ENCODE data around the gene ATP2C2. TPM values are rescaled to one million over a fixed set of nuclear protein-coding genes. Genes with fewer than 3 reads are reported as not detected.

ATP2C2 gene
- total RNA-seq, 4 donors from 2014 or later: 138 to 3,342 (median 155) TPM

DNA sequence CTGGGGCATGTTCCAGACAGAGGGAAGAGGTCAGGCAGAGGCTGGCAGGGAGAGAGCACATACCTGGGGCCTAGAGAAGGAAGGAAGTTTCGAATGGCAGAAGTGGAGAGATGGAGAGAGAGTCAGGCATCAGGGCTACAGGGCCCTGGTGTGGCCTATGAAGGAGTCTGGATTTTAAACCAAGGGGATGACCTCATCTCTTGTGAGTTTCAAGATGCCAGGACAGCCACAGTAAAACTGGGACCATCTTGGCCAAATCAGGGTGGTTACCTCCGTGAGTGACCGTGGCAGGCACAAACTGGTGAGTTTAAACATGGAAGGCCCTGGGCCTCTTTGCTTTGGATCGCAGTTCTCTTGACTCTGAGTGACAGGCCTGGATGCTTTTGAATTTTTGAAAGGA, 7.6 kb upstream of the ATP2C2 start:
- no peaks in the 10 kb centered on the region for H3K36me3 ChIP-seq

DNA sequence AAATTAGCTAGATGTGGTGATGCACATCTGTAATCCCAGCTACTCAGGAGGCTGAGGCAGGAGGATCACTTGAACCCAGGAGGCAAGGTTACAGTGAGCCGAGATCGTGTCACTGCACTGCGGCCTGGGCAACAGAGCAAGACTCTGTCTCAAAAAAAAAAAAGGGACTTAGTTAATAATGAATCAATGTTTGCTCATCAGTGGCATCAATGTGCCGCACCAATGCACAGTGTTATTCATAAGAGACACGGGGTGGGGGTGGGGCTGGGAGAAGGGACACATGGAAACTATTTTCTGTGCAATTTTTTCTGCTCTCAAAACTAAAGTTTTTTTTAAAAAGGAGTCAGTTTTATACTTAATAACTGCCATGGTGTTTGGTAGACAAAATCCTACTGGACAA, 6.8 kb upstream of the ATP2C2 start:
- 84 to 90% methylated on average over 3 to 5 of the region's 5 CpGs for WGBS, 2 donors (ENCODE audit: low coverage in 1 of 2)
- peak overlapping the region in 2 of 4 donors; percentile 56 to 77 for H3K27ac ChIP-seq
- TF ChIP-seq POLR2A (IDR thresholded peaks at IDR 0.05): no peak
- TF ChIP-seq EP300 (IDR thresholded peaks at IDR 0.05; ENCODE audit: low read depth): no peak
- TF ChIP-seq, protein P1, sequence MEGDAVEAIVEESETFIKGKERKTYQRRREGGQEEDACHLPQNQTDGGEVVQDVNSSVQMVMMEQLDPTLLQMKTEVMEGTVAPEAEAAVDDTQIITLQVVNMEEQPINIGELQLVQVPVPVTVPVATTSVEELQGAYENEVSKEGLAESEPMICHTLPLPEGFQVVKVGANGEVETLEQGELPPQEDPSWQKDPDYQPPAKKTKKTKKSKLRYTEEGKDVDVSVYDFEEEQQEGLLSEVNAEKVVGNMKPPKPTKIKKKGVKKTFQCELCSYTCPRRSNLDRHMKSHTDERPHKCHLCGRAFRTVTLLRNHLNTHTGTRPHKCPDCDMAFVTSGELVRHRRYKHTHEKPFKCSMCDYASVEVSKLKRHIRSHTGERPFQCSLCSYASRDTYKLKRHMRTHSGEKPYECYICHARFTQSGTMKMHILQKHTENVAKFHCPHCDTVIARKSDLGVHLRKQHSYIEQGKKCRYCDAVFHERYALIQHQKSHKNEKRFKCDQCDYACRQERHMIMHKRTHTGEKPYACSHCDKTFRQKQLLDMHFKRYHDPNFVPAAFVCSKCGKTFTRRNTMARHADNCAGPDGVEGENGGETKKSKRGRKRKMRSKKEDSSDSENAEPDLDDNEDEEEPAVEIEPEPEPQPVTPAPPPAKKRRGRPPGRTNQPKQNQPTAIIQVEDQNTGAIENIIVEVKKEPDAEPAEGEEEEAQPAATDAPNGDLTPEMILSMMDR (IDR thresholded peaks at IDR 0.05): no peak
- TF ChIP-seq POLR2AphosphoS5 (IDR thresholded peaks at IDR 0.05): no peak
- peaks cover 5 to 31% (median 23%) of the 10 kb centered on the region in 4 donors for H3K4me1 ChIP-seq
- no peaks in the 10 kb centered on the region for H3K9me3 ChIP-seq
- no peak for DNase-seq
- H3K27me3 ChIP-seq: peaks cover 3% of the 10 kb centered on the region
- in situ Hi-C loops (cut with MboI; ENCODE audit: low pct_ligation_motif_present in 1 of 4, low pct_unique_long_range_greater_than_20kb in 1 of 4, low sequenced_read_pairs in 3 of 4): no loop called here
- intact Hi-C loops (cut with DNase I; ENCODE audit: low total_unique reads): no loop called here
- no peak overlapping the region for H3K4me3 ChIP-seq
- no peaks in the 10 kb centered on the region for H3K36me3 ChIP-seq

More for the DNA sequence above, 7.6 kb upstream of the ATP2C2 start:
- in situ Hi-C loops (cut with MboI; ENCODE audit: low pct_ligation_motif_present in 1 of 4, low pct_unique_long_range_greater_than_20kb in 1 of 4, low sequenced_read_pairs in 3 of 4) (no loop called here), intact Hi-C loops (cut with DNase I; ENCODE audit: low total_unique reads) (no loop called here)
- no peak overlapping the region for H3K4me3 ChIP-seq
- no peak for DNase-seq
- WGBS, 2 donors (ENCODE audit: low coverage in 1 of 2): 66 to 67% methylated on average over 1 to 4 of the region's 4 CpGs
- TF ChIP-seq POLR2A (IDR thresholded peaks at IDR 0.05) (no peak), POLR2AphosphoS5 (IDR thresholded peaks at IDR 0.05) (no peak), EP300 (IDR thresholded peaks at IDR 0.05; ENCODE audit: low read depth) (no peak)
- TF ChIP-seq, protein P1 (IDR thresholded peaks at IDR 0.05): no peak
- no peaks in the 10 kb centered on the region for H3K9me3 ChIP-seq
- H3K4me1 ChIP-seq: peaks cover 5 to 37% (median 25%) of the 10 kb centered on the region in 4 donors
- no peak overlapping the region for H3K27ac ChIP-seq
- H3K27me3 ChIP-seq: no peaks in the 10 kb centered on the region

DNA sequence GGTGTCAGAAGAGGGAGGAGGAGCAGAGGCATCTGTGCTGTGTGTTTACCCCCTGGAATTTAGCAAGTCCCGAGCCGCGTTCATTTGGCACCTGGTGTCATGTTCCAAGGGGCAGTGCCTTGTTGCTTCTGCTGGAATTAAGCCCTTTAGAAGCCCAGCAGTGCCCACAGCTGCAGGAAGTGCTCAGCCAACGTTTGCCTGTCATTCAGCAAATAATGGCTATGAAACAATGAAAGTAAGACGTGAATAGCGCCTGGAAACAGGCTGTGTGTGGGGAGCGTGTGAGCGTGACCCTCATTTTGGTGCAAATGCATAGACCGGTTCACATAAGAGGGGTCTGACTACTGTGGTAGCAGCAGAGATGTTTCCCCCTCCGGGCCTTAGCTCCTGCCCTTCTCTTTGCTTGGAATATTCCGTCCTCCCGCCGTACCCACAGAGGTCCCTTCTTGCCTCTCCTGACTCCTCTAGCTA, 5.8 kb upstream of the ATP2C2 start:
- peaks cover 11% of the 10 kb centered on the region for H3K27me3 ChIP-seq
- H3K36me3 ChIP-seq: no peaks in the 10 kb centered on the region
- peaks cover 5 to 25% (median 15%) of the 10 kb centered on the region in 4 donors for H3K4me1 ChIP-seq
- no peak overlapping the region for H3K4me3 ChIP-seq
- no peaks in the 10 kb centered on the region for H3K9me3 ChIP-seq
- H3K27ac ChIP-seq: peak overlapping the region; percentile 28 to 77 (median 52)
- intact Hi-C loops (cut with DNase I; ENCODE audit: low total_unique reads) (no loop called here), in situ Hi-C loops (cut with MboI; ENCODE audit: low pct_ligation_motif_present in 1 of 4, low pct_unique_long_range_greater_than_20kb in 1 of 4, low sequenced_read_pairs in 3 of 4) (no loop called here)
- TF ChIP-seq, protein P1 (IDR thresholded peaks at IDR 0.05): no peak
- TF ChIP-seq POLR2AphosphoS5 (IDR thresholded peaks at IDR 0.05) (no peak), POLR2A (IDR thresholded peaks at IDR 0.05) (no peak), EP300 (IDR thresholded peaks at IDR 0.05; ENCODE audit: low read depth) (no peak)
- WGBS, 2 donors (ENCODE audit: low coverage in 1 of 2): 58 to 60% methylated on average over 8 to 13 of the region's 13 CpGs
- peak; percentile 31 for DNase-seq

DNA sequence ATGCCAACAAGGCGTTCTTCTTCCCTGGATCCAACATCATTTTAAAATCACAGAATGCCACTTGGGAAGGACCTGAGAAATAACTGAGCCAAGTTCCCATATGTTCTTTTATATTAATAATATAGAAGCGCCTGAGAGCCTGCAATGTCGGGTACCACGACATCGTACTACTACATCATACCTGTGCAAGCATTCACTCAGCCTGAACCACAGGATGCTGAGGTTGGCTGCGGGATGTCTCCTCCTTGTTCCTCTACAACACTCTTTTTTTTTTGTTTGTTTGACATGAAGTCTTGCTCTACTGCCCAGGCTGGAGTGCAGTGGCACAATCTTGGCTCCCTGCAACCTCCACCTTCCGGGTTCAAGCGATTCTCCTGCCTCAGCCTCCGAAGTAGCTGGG, 2.1 kb upstream of the ATP2C2 start:
- DNase-seq: no peak
- H3K4me3 ChIP-seq: no peak overlapping the region
- no peaks in the 10 kb centered on the region for H3K9me3 ChIP-seq
- peaks cover 36% of the 10 kb centered on the region for H3K27me3 ChIP-seq
- H3K27ac ChIP-seq: peak overlapping the region; percentile 83 to 91 (median 90)
- intact Hi-C loops (cut with DNase I; ENCODE audit: low total_unique reads) (no loop called here), in situ Hi-C loops (cut with MboI; ENCODE audit: low pct_ligation_motif_present in 1 of 4, low pct_unique_long_range_greater_than_20kb in 1 of 4, low sequenced_read_pairs in 3 of 4) (no loop called here)
- no peaks in the 10 kb centered on the region for H3K36me3 ChIP-seq
- 85 to 92% methylated on average over 2 to 9 of the region's 9 CpGs for WGBS, 2 donors (ENCODE audit: low coverage in 1 of 2)
- H3K4me1 ChIP-seq: peaks cover 0 to 27% (median 21%) of the 10 kb centered on the region in 4 donors
- TF ChIP-seq, protein P1 (IDR thresholded peaks at IDR 0.05): no peak
- TF ChIP-seq POLR2AphosphoS5 (IDR thresholded peaks at IDR 0.05): no peak
- TF ChIP-seq EP300 (IDR thresholded peaks at IDR 0.05; ENCODE audit: low read depth): no peak
- no peak for TF ChIP-seq POLR2A (IDR thresholded peaks at IDR 0.05)
